HL-60 (cell line): ENCODE data around the gene AMFR.

Source experiments
- DNase-seq, 2 experiments: peaks; one replicate each; pipeline ENCODE4 v3.0.0-alpha.2; 2010 to 2020; ENCODE audit warnings: low read depth in 1 of 2, low spot score in 1 of 2
- H3K27ac ChIP-seq: fragments of 250-450 bp; sonication (Bioruptor Pico); replicated peaks from 2 replicates; pipeline ENCODE4 v1.5.1; 2020; ENCODE audit warnings: mild to moderate bottlenecking, moderate library complexity
- H3K27me3 ChIP-seq: fragments of 250-450 bp; sonication (Bioruptor Pico); 2 replicates; pipeline ENCODE4 v1.5.1; 2021; ENCODE audit warnings: mild to moderate bottlenecking, moderate library complexity; ENCODE audit not compliant: insufficient read depth, poor library complexity, severe bottlenecking
- H3K4me3 ChIP-seq: replicated peaks from 2 replicates; pipeline ENCODE4 v1.5.1; 2011; ENCODE audit warnings: mild to moderate bottlenecking, control low read depth, low read length; ENCODE audit not compliant: insufficient read depth
- GABPA ChIP-seq: IDR thresholded peaks from 2 replicates; pipeline ENCODE4 v1.6.1; 2012; ENCODE audit warnings: low read depth
- POLR2AphosphoS5 ChIP-seq: IDR thresholded peaks from 2 replicates; pipeline ENCODE4 v1.6.1; 2012; ENCODE audit warnings: low read depth
- SPI1 ChIP-seq: IDR thresholded peaks from 2 replicates; pipeline ENCODE4 v1.6.1; 2012; ENCODE audit warnings: low read depth, mild to moderate bottlenecking, borderline replicate concordance
- TF ChIP-seq, protein P1 (sequence below): IDR thresholded peaks from one replicate; pipeline ENCODE4 v1.5.1; 2011; ENCODE audit warnings: low read length, control low read depth, inconsistent platforms; ENCODE audit not compliant: insufficient read depth
- TF ChIP-seq, protein P2 (sequence below): IDR thresholded peaks from 2 replicates; pipeline ENCODE4 v1.6.1; 2012; ENCODE audit warnings: low read depth; ENCODE audit not compliant: insufficient replicate concordance

AMFR gene

DNA sequence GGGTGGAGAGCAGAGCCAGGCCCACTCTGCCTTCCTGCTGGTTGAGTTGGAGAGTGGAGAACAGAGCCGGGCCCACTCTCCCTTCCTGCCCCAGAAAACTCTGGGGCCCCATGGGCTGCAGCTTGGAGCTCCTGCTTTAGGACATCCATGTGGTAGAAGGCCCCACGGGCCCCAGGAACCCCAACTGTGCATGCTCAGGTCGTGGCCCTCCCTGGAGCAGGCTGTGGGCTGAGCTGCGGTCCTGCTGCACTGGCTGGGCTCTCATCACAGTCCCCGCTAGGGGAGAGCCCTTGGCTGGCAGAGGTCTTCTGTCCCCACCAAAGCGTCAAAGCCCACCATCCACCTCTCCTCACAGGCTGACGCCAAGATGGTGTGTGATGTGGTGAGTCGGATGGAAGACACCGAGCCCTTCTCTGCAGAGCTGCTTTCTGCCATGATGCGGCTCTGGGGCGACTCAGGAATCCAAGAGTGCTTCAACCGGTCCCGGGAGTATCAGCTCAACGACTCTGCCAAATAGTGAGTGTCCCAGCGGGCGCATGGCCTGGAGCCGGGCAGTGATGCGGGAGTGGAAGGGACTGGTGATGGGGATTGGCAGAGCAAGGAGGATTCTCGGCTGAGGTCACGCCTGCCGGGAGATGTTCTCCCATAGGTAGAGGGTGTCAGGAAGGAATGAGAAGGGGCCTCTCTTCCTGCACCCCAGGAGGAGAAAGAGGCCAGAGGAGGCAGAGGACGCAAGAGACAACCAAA lies 96.9 kb downstream of the AMFR start:
- DNase-seq = no peak
- Histone ChIP-seq H3K4me3 (no peak overlapping the region), H3K27ac (no peak overlapping the region), H3K27me3 (no peaks in the 10 kb centered on the region)
- TF ChIP-seq SPI1 (no peak), POLR2AphosphoS5 (no peak), GABPA (no peak)
- TF ChIP-seq, protein P1, sequence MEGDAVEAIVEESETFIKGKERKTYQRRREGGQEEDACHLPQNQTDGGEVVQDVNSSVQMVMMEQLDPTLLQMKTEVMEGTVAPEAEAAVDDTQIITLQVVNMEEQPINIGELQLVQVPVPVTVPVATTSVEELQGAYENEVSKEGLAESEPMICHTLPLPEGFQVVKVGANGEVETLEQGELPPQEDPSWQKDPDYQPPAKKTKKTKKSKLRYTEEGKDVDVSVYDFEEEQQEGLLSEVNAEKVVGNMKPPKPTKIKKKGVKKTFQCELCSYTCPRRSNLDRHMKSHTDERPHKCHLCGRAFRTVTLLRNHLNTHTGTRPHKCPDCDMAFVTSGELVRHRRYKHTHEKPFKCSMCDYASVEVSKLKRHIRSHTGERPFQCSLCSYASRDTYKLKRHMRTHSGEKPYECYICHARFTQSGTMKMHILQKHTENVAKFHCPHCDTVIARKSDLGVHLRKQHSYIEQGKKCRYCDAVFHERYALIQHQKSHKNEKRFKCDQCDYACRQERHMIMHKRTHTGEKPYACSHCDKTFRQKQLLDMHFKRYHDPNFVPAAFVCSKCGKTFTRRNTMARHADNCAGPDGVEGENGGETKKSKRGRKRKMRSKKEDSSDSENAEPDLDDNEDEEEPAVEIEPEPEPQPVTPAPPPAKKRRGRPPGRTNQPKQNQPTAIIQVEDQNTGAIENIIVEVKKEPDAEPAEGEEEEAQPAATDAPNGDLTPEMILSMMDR = no peak
- TF ChIP-seq, protein P2, sequence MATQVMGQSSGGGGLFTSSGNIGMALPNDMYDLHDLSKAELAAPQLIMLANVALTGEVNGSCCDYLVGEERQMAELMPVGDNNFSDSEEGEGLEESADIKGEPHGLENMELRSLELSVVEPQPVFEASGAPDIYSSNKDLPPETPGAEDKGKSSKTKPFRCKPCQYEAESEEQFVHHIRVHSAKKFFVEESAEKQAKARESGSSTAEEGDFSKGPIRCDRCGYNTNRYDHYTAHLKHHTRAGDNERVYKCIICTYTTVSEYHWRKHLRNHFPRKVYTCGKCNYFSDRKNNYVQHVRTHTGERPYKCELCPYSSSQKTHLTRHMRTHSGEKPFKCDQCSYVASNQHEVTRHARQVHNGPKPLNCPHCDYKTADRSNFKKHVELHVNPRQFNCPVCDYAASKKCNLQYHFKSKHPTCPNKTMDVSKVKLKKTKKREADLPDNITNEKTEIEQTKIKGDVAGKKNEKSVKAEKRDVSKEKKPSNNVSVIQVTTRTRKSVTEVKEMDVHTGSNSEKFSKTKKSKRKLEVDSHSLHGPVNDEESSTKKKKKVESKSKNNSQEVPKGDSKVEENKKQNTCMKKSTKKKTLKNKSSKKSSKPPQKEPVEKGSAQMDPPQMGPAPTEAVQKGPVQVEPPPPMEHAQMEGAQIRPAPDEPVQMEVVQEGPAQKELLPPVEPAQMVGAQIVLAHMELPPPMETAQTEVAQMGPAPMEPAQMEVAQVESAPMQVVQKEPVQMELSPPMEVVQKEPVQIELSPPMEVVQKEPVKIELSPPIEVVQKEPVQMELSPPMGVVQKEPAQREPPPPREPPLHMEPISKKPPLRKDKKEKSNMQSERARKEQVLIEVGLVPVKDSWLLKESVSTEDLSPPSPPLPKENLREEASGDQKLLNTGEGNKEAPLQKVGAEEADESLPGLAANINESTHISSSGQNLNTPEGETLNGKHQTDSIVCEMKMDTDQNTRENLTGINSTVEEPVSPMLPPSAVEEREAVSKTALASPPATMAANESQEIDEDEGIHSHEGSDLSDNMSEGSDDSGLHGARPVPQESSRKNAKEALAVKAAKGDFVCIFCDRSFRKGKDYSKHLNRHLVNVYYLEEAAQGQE = no peak

DNA sequence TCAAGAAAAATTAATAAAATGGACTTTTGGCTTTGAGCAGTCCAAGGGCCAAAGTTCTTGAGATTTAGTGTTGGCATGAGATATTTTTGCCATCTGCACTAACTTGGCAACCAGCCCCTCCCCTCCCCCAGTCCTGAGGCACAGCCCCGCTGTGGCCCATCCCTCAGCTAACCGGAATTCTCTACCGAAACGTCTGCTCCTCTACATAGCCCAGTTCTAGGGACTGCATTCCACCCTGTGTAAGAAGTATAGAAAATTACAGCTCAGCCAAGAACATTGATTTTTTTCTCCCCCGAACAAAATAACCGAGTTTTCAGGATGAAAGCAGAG lies 97.5 kb downstream of the AMFR start:
- H3K4me3 ChIP-seq = no peak overlapping the region
- no peaks in the 10 kb centered on the region for H3K27me3 ChIP-seq
- DNase-seq = no peak
- TF ChIP-seq SPI1 = no peak
- TF ChIP-seq, protein P2 = no peak
- TF ChIP-seq POLR2AphosphoS5 = no peak
- TF ChIP-seq GABPA = no peak
- TF ChIP-seq, protein P1 = no peak
- no peak overlapping the region for H3K27ac ChIP-seq

DNA sequence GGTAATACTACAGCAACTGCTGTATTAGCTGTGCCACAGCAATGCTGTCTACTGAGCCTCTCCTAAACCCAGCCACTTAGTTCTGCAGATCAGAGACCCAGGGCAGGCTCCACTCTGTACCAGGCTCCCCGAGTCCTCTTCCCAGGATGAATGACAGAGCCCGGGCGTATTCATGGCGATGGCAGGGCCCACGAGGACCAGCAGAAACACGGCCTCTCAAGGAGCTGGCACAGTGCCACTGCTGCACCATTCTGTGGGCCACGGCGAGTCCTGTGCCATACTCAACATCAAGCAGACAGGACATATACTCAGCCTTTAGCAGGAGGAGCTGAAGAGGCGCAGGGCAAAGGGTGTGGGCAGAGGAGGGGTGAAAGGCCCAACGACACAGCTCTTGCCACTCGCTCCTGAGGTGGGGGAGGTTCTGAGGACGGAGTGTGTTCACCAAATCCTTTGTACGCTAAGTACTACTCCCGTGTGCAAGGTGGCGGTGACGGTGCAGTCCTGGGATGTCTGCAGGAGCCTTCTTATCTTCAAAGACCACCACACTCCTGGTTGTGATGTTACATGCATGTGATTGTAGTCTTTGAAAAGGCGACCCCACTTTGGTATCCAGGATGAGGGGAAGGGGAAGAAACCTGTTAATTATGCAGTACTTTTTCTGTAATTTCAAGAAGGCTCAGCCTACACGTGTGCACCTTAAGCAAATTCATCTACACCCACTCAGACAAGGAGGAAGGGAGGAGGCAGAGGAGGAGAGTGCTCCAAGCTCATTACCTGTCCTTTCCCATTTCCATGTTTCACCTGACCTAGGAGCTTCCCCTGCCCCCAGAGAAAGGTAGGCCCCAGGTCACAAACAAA lies 98.0 kb downstream of the AMFR start:
- no peak for DNase-seq
- no peak overlapping the region for H3K4me3 ChIP-seq
- no peak overlapping the region for H3K27ac ChIP-seq
- H3K27me3 ChIP-seq = no peaks in the 10 kb centered on the region
- TF ChIP-seq, protein P2 = no peak
- TF ChIP-seq, protein P1 = no peak
- TF ChIP-seq GABPA (no peak), SPI1 (no peak), POLR2AphosphoS5 (no peak)
